HG03159 (cell line): ENCODE results near the gene STX11.
A peak's percentile ranks its signal among the peaks of the same experiment; 100 is the strongest.

Experiments
- ATAC-seq: cut with Tn5 transposase; IDR thresholded peaks from one replicate; pipeline ENCODE4 v1.9.1; 2021; ENCODE audit warnings: mild to moderate bottlenecking, moderate library complexity; ENCODE audit not compliant: unreplicated experiment

The STX11 gene

GRCh38 chr6:144213315-144213714 lies 63.0 kb downstream of the STX11 start:
- no peak for ATAC-seq

GRCh38 chr6:144214029-144214428 lies 63.7 kb downstream of the STX11 start:
- no peak for ATAC-seq

GRCh38 chr6:144214622-144215401 lies 64.5 kb downstream of the STX11 start:
- ATAC-seq, result no peak

GRCh38 chr6:144215402-144215931 lies 65.2 kb downstream of the STX11 start:
- no peak for ATAC-seq

GRCh38 chr6:144215932-144216667 lies 65.8 kb downstream of the STX11 start:
- peak; percentile 90 for ATAC-seq

- peak; percentile 46 for ATAC-seq
Observed at GRCh38 chr6:144216668-144217218, 66.4 kb downstream of the STX11 start.

- ATAC-seq, result no peak
Observed at GRCh38 chr6:144217264-144217663, 66.9 kb downstream of the STX11 start.

- no peak for ATAC-seq
Observed at GRCh38 chr6:144217797-144218196, 67.5 kb downstream of the STX11 start.

- ATAC-seq, result no peak
Observed at GRCh38 chr6:144219056-144219685, 68.9 kb downstream of the STX11 start.

- no peak for ATAC-seq
Observed at GRCh38 chr6:144220031-144220790, 69.9 kb downstream of the STX11 start.

GRCh38 chr6:144223686-144224085 lies 73.4 kb downstream of the STX11 start:
- no peak for ATAC-seq

- no peak for ATAC-seq
Observed at GRCh38 chr6:144231721-144232120, 81.4 kb downstream of the STX11 start.

- ATAC-seq, result no peak
Observed at GRCh38 chr6:144232176-144232831, 82.0 kb downstream of the STX11 start.

GRCh38 chr6:144232832-144233230 lies 82.5 kb downstream of the STX11 start:
- ATAC-seq, result no peak

GRCh38 chr6:144234399-144234798 lies 84.1 kb downstream of the STX11 start:
- ATAC-seq, result no peak

GRCh38 chr6:144234935-144235334 lies 84.6 kb downstream of the STX11 start:
- ATAC-seq, result no peak
